Bronchial epithelial cell (primary cell): ENCODE results near the gene MBP. TPM values are rescaled to one million over a fixed set of nuclear protein-coding genes. Genes with fewer than 3 reads are reported as not detected.

Experiments
- DNase-seq: peaks from one replicate; pipeline ENCODE4 v3.0.0-alpha.2; 2010; ENCODE audit warnings: low read depth
- FAIRE-seq: peaks from 2 replicates; lab custom pipeline; 2011; peaks lifted over from hg19 to GRCh38; lab: Jason Lieb, UNC
- H3K27me3 ChIP-seq: 2 replicates; pipeline ENCODE4 v1.5.1; 2011; ENCODE audit warnings: low read length; ENCODE audit not compliant: control insufficient read depth, insufficient read depth
- H3K36me3 ChIP-seq: 2 replicates; pipeline ENCODE4 v1.5.1; 2011; ENCODE audit warnings: low read length; ENCODE audit not compliant: control insufficient read depth, insufficient read depth
- H3K4me3 ChIP-seq: 2 replicates; pipeline ENCODE4 v1.5.1; 2011; ENCODE audit warnings: mild to moderate bottlenecking, low read depth, low read length, control low read depth
- CTCF ChIP-seq: IDR thresholded peaks from 2 replicates; pipeline ENCODE4 v1.5.1; 2011; ENCODE audit warnings: mild to moderate bottlenecking, moderate library complexity, low read length, control low read depth, inconsistent platforms; ENCODE audit not compliant: insufficient read depth, severe bottlenecking
- total RNA-seq: library from RNA; depleted of rRNA; stranded (reverse); fragments of >200 nt; gene quantifications from 2 replicates; pipeline ENCODE4 v1.2.1, GENCODE V29; 2014

The MBP gene
- total RNA-seq: 21.3 and 26.6 TPM in 2 replicates

- peak within 1 kb of the TSS; percentile 83 for H3K4me3 ChIP-seq
- H3K36me3 ChIP-seq: no peaks in the 10 kb centered on the region
- no peak for TF ChIP-seq CTCF
- no peaks in the 10 kb centered on the region for H3K27me3 ChIP-seq
- FAIRE-seq (no peak), DNase-seq (peak; percentile 35)
These were observed at the start of gene MBP for GRCh38 chr18:77132369-77133050. Gene MBP, minus strand, starts transcription at chr18:77132783. Its CDS starts 27,522 bp downstream, at chr18:77105261.

- no peak for TF ChIP-seq CTCF
- H3K27me3 ChIP-seq: no peaks in the 10 kb centered on the region
- no peak overlapping the region for H3K4me3 ChIP-seq
- no peak for DNase-seq
- no peak for FAIRE-seq
- H3K36me3 ChIP-seq: no peaks in the 10 kb centered on the region
These were observed 49.5 kb upstream of the MBP start for GRCh38 chr18:77181950-77182707.

GRCh38 chr18:77178559-77178958 is 46.0 kb upstream of the MBP start:
- Histone ChIP-seq H3K27me3 (no peaks in the 10 kb centered on the region), H3K36me3 (no peaks in the 10 kb centered on the region), H3K4me3 (no peak overlapping the region)
- TF ChIP-seq CTCF: no peak
- DNase-seq (peak; percentile 40), FAIRE-seq (no peak)

- H3K27me3 ChIP-seq: no peaks in the 10 kb centered on the region
- TF ChIP-seq CTCF: no peak
- no peaks in the 10 kb centered on the region for H3K36me3 ChIP-seq
- FAIRE-seq (no peak), DNase-seq (peak; percentile 91)
- no peak overlapping the region for H3K4me3 ChIP-seq
These were observed 44.4 kb upstream of the MBP start for GRCh38 chr18:77177009-77177408.

- H3K36me3 ChIP-seq: no peaks in the 10 kb centered on the region
- H3K27me3 ChIP-seq: no peaks in the 10 kb centered on the region
- no peak overlapping the region for H3K4me3 ChIP-seq
- no peak for TF ChIP-seq CTCF
- FAIRE-seq (no peak), DNase-seq (no peak)
These were observed 40.9 kb upstream of the MBP start for GRCh38 chr18:77173275-77174030.
